RCC 7860 (cell line): ENCODE measurements around the gene FGFR3.

Source experiments
- DNase-seq: peaks from one replicate; pipeline ENCODE4 v3.0.0-alpha.2; 2015; ENCODE audit warnings: low spot score
- FAIRE-seq: peaks from 2 replicates; lab custom pipeline; 2012; peaks lifted over from hg19 to GRCh38; lab: Jason Lieb, UNC

Gene FGFR3

GRCh38 chr4:1799387-1800375 lies 6.6 kb downstream of the FGFR3 start:
- DNase-seq (no peak), FAIRE-seq (no peak)

DNA sequence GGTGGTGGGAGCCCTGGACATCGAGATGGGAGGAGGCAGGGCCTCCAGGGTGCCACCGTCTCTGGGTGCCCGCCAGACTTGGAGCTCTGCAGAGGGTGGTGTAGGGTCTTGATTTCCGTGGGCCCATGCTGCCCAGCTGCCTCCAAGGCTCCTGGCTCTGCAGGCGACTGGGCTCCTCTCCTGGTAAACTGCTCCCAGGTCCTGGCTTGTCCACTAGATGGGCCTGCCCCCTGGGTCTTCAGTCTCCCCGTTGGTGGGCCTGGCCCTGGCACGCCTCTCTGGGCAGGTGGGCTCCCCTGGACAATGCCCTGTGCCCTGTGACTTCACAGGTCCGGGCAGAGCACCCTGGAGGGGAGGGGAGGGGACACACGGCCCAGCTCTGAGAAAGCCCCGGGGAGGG lies 7.7 kb downstream of the FGFR3 start:
- no peak for DNase-seq
- FAIRE-seq = no peak

- DNase-seq (no peak), FAIRE-seq (no peak)
Observed at GRCh38 chr4:1801286-1801958, 8.3 kb downstream of the FGFR3 start.

GRCh38 chr4:1802151-1802715 lies 9.1 kb downstream of the FGFR3 start:
- FAIRE-seq (no peak), DNase-seq (no peak)

GRCh38 chr4:1802720-1803522 lies 9.8 kb downstream of the FGFR3 start:
- FAIRE-seq = no peak
- no peak for DNase-seq

GRCh38 chr4:1803523-1804423 lies 10.7 kb downstream of the FGFR3 start:
- DNase-seq (no peak), FAIRE-seq (no peak)

GRCh38 chr4:1804638-1805492 lies 11.8 kb downstream of the FGFR3 start:
- DNase-seq (no peak), FAIRE-seq (no peak)

- FAIRE-seq (no peak), DNase-seq (no peak)
Observed at GRCh38 chr4:1805493-1806222, 12.6 kb downstream of the FGFR3 start.

DNA sequence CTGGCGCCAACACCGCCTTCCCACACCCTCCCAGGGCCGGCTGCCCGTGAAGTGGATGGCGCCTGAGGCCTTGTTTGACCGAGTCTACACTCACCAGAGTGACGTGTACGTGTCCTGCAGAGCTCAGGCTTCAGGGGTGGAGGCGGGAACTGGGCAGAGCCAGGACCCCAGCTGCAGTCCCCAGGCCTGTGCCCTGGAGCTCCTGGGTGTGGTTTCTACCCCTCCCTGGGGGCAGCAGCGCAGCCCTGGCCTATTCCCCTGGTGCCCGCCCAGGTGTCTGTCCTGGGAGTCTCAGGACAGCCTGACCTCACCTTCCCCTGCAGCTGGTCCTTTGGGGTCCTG lies 13.1 kb downstream of the FGFR3 start:
- FAIRE-seq (no peak), DNase-seq (no peak)

- FAIRE-seq (no peak), DNase-seq (no peak)
Observed at GRCh38 chr4:1806596-1807331, 13.7 kb downstream of the FGFR3 start.

DNA sequence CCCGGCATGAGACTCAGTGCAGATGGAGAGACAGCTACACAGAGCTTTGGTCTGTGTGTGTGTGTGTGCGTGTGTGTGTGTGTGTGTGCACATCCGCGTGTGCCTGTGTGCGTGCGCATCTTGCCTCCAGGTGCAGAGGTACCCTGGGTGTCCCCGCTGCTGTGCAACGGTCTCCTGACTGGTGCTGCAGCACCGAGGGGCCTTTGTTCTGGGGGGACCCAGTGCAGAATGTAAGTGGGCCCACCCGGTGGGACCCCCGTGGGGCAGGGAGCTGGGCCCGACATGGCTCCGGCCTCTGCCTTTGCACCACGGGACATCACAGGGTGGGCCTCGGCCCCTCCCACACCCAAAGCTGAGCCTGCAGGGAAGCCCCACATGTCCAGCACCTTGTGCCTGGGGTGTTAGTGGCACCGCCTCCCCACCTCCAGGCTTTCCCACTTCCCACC lies 14.3 kb downstream of the FGFR3 start:
- FAIRE-seq (no peak), DNase-seq (no peak)

DNA sequence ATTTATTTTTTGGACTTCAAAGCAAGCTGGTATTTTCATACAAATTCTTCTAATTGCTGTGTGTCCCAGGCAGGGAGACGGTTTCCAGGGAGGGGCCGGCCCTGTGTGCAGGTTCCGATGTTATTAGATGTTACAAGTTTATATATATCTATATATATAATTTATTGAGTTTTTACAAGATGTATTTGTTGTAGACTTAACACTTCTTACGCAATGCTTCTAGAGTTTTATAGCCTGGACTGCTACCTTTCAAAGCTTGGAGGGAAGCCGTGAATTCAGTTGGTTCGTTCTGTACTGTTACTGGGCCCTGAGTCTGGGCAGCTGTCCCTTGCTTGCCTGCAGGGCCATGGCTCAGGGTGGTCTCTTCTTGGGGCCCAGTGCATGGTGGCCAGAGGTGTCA lies 15.3 kb downstream of the FGFR3 start:
- FAIRE-seq (no peak), DNase-seq (no peak)

GRCh38 chr4:1808851-1809753 lies 16.0 kb downstream of the FGFR3 start:
- no peak for FAIRE-seq
- no peak for DNase-seq

GRCh38 chr4:1809754-1810502 lies 16.8 kb downstream of the FGFR3 start:
- DNase-seq = peak; percentile 44
- no peak for FAIRE-seq

GRCh38 chr4:1810765-1811164 lies 17.7 kb downstream of the FGFR3 start:
- DNase-seq (no peak), FAIRE-seq (no peak)

GRCh38 chr4:1812720-1813119 lies 19.6 kb downstream of the FGFR3 start:
- DNase-seq (no peak), FAIRE-seq (no peak)
